IPS-NIHi7 (cell line): ENCODE measurements around the gene EIF4G1.
A peak's percentile ranks its signal among the peaks of the same experiment; 100 is the strongest.
"Not testable (repeated sequence)": the region's sequence is repeated elsewhere in the genome, so short reads cannot be mapped to it uniquely, and the experiment has no call there.

Experiments used
- DNase-seq: peaks from one replicate; pipeline ENCODE4 v3.0.0; 2012; ENCODE audit warnings: mixed read lengths; ENCODE audit errors: extremely low spot score

The EIF4G1 gene, protein sequence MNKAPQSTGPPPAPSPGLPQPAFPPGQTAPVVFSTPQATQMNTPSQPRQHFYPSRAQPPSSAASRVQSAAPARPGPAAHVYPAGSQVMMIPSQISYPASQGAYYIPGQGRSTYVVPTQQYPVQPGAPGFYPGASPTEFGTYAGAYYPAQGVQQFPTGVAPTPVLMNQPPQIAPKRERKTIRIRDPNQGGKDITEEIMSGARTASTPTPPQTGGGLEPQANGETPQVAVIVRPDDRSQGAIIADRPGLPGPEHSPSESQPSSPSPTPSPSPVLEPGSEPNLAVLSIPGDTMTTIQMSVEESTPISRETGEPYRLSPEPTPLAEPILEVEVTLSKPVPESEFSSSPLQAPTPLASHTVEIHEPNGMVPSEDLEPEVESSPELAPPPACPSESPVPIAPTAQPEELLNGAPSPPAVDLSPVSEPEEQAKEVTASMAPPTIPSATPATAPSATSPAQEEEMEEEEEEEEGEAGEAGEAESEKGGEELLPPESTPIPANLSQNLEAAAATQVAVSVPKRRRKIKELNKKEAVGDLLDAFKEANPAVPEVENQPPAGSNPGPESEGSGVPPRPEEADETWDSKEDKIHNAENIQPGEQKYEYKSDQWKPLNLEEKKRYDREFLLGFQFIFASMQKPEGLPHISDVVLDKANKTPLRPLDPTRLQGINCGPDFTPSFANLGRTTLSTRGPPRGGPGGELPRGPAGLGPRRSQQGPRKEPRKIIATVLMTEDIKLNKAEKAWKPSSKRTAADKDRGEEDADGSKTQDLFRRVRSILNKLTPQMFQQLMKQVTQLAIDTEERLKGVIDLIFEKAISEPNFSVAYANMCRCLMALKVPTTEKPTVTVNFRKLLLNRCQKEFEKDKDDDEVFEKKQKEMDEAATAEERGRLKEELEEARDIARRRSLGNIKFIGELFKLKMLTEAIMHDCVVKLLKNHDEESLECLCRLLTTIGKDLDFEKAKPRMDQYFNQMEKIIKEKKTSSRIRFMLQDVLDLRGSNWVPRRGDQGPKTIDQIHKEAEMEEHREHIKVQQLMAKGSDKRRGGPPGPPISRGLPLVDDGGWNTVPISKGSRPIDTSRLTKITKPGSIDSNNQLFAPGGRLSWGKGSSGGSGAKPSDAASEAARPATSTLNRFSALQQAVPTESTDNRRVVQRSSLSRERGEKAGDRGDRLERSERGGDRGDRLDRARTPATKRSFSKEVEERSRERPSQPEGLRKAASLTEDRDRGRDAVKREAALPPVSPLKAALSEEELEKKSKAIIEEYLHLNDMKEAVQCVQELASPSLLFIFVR (N-terminal part only)

DNA sequence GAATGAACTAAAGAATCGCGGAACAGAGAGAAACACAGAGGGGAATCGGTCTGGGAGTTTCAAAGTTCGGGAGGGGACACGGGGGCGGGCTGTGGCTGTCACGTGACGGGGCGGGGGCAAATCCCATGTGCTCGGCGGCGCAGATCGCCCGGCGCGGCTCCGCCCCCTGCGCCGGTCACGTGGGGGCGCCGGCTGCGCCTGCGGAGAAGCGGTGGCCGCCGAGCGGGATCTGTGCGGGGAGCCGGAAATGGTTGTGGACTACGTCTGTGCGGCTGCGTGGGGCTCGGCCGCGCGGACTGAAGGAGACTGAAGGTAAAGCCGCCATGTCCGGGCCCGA lies at the start of gene EIF4G1:
TSS of gene EIF4G1 (plus strand) at position 244 of the 337 bp plus-strand sequence. CDS start 1,191 bp downstream, outside the sequence.
- DNase-seq, result peak; percentile 97

DNA sequence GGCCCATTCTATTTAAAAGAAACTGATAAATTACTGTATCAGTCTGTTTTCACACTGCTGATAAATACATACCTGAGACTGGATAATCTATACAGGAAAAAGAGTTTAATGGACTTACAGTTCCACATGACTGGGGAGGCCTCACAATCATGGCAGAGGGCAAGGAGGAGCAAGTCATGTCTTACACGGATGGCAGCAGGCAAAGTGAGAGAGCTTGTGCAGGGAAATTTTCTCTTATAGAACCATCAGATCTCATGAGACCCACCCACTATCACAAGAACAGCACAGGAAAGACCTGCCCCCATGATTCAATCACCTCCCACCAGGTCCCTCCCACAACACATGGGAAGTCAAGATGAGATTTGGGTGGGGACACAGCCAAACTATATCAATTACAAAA lies 47.2 kb upstream of the EIF4G1 start:
- DNase-seq, result not testable (repeated sequence)

DNA sequence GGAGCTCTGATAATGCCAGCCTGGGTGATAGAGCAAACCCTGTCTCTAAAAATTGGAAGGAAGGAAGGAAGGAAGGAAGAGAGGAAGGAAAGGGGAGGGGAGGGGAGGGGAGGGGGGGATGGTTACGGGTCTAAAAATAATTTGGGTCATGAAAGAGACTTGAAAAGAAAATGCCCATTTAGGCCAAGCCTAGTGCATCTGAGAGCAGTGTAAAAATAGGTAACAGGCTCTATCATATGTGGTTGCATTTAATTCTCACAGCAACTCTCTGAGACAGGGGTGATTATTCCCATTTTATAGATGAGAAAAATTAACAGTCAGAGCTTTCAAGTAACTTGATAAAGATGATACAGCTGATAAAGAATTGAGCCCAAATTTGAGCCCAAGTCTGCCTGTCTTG lies 42.1 kb upstream of the EIF4G1 start:
- no peak for DNase-seq

DNA sequence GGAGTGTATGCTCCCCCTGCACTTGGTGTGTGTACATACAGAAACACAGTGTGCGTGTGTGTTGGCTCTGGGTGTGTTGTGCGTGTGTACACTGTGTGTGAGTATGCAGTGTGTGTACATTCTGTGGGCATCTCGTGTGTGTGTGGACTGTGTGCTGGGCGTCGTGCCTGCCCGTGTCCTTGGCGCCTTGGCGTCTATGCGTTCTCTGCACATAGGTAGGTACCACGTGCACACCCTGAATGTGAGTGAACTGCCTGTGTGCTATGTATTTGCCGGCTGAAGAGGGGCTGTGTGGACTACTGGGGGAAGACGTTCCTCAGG lies 39.1 kb upstream of the EIF4G1 start:
- no peak for DNase-seq

DNA sequence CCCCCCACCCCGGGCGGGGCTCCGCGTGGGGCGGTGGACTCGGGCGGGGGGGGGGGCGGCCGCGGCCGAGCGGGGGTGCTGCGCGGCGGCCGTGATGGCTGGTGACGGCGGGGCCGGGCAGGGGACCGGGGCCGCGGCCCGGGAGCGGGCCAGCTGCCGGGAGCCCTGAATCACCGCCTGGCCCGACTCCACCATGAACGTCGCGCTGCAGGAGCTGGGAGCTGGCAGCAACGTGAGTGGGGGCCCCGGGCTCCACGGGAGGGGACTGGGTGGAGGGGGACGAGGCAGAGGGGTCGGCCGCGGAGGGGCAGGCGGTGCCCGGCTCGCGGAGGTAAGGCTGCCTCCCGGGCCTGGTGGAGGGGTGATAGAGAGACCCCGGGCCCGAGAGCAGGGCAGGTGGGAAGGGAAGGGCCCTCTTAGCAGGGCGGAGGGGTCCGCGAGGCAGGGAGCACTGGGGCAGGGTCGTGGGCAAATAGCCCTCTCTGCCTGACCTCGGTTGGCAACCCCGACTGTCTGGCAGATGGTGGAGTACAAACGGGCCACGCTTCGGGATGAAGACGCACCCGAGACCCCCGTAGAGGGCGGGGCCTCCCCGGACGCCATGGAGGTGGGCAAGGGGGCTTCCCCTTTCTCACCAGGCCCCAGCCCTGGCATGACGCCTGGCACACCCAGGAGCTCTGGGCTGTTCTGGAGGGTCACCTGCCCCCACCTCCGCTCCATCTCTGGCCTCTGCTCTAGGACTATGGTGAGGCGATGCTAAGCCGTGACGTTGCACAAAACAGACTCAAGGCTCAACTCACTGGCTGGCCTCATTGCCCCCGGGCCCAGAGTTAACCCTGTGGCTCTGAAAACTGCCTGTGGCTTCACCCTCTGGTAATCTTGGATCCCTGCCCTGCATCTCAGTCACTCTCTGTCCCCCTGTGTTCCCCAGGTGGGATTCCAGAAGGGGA lies 38.2 kb upstream of the EIF4G1 start, which contains the start of gene ECE2:
TSS of gene ECE2 (plus strand) at position 62 of the 950 bp plus-strand sequence. CDS start at position 194, 132 bp downstream.
- DNase-seq, result no peak

DNA sequence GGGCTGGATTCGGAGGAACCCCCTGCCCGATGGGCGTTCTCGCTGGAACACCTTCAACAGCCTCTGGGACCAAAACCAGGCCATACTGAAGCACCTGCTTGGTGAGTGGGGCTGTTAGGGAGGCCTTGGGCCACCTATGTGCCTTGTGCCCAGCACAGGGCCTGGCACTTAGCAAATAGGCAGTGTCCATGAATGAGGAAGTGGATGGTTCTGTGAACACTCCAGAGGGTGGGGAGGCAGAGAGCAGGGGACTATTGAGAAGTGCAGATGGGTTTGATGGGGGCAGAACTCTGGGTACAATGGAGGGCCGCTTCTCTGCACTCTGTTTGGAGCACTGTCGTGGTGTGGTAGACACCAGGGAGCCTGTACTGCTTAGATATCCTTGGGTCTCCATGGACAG lies 37.0 kb upstream of the EIF4G1 start:
- no peak for DNase-seq

DNA sequence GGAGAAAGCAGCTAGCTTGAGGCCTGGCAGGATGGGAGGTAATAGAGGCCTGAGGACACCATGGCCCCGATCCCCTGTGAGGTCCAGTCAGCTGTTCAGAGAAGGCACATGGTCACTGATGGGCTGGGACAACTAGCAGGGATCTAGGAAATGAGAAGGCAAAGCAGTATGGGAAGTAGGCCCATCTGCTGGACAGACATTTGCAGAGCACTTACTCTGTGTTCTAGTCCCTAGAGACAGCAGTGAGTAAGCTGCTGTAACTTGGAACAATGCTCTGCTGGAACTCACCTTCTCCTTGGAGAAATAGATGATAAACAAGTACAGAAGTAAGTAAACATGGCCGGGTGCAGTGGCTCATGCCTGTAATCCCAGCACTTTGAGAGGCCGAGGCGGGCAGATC lies 31.5 kb upstream of the EIF4G1 start:
- DNase-seq, result no peak

DNA sequence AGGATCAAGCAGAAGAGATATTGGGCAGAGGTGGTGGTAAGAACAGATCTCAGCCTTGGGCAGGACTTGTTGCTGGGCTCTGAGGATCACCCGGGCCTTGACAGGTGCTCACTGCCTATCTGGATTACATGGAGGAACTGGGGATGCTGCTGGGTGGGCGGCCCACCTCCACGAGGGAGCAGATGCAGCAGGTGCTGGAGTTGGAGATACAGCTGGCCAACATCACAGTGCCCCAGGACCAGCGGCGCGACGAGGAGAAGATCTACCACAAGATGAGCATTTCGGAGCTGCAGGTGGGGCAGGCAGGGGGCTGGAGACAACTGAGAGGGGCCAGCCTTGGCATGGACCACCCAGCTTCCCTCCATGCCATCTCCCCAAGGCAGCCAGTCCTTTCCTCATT lies 30.7 kb upstream of the EIF4G1 start:
- no peak for DNase-seq

DNA sequence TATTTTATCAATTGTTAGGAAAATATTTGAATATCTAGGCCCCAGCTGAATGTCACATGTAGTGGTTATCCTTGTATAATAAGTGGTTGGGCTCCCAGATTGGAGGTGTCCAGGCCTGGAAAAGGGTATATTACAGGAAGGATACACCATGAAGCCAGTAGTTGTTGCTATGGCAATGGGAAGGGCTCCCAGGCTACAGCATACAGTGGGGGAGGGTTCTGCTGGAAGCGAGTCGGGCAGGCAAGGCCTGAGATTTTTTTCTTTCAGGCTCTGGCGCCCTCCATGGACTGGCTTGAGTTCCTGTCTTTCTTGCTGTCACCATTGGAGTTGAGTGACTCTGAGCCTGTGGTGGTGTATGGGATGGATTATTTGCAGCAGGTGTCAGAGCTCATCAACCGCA lies 29.7 kb upstream of the EIF4G1 start:
- DNase-seq, result peak; percentile 95

DNA sequence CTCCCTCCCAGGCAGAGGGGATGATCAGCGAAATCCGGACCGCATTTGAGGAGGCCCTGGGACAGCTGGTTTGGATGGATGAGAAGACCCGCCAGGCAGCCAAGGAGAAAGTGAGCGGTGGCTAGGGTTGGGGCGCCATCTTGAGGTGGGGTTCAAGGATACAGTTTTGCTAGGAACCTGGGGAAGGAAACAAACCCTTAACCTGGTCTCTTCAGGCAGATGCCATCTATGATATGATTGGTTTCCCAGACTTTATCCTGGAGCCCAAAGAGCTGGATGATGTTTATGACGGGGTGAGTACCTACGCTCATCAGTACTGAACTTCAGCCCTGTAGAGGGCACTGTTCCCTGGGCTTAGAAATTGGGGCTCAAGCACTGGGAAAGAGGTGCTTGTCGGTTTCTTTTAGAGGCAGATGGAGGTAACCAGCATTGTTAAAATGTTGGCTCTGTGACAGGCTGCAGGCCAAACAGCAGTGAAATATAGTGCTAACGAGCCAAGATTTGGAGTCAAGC lies 24.9 kb upstream of the EIF4G1 start:
- DNase-seq, result peak; percentile 87

DNA sequence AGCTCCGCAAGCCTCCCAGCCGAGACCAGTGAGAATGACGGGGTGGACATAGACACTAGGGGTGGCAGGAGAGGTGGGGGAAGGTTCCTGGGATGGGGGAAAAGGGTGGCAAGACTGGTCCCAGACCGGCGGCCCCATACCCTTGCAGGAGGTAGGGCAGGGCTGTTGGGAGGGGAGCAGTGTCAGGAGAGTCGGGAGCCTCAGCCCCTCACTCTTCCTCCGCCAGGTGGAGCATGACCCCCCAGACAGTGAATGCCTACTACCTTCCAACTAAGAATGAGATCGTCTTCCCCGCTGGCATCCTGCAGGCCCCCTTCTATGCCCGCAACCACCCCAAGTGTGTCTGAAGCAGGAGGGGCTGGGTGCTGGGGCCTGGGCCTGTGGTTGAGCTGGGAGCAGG lies 24.1 kb upstream of the EIF4G1 start:
- DNase-seq, result peak; percentile 21

DNA sequence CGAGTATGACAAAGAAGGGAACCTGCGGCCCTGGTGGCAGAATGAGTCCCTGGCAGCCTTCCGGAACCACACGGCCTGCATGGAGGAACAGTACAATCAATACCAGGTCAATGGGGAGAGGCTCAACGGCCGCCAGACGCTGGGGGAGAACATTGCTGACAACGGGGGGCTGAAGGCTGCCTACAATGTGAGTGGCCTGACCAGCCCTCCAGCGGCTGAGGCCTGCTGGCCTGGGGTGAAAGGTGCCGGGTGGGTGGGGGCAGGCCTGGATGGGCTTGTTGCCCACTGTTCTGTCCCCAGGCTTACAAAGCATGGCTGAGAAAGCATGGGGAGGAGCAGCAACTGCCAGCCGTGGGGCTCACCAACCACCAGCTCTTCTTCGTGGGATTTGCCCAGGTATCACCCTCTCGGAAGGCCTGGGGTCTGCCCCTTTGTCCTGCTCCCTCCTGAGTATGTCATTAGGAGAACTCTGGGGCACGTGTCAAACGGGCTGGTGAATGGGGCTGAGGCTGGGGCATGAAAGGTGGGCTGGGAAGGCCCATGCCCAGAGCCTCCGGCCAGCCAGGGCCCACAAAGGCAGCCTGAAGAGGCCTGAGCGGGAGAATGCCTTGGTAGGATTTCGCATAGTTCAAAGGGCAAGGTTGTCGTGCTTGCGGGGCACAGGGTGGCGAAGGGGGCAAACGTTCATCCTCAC lies 23.2 kb upstream of the EIF4G1 start:
- DNase-seq, result no peak

DNA sequence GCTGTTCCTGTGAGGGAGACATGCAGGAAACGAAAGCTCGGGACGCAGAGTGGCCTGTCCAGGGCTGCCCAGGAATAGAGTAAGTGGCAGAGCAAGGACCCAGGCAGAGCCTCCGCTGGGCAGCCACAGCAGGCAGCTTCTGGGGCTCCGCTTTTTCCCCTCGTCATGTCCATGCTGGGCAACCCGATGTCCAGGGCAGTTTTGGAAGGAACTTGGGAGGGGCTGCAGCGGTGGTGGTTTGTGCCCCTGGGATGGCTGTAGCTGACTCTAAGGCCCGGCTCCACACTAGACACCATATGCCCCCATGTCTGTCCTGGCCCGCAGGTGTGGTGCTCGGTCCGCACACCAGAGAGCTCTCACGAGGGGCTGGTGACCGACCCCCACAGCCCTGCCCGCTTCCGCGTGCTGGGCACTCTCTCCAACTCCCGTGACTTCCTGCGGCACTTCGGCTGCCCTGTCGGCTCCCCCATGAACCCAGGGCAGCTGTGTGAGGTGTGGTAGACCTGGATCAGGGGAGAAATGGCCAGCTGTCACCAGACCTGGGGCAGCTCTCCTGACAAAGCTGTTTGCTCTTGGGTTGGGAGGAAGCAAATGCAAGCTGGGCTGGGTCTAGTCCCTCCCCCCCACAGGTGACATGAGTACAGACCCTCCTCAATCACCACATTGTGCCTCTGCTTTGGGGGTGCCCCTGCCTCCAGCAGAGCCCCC lies 22.5 kb upstream of the EIF4G1 start:
- DNase-seq, result no peak

DNA sequence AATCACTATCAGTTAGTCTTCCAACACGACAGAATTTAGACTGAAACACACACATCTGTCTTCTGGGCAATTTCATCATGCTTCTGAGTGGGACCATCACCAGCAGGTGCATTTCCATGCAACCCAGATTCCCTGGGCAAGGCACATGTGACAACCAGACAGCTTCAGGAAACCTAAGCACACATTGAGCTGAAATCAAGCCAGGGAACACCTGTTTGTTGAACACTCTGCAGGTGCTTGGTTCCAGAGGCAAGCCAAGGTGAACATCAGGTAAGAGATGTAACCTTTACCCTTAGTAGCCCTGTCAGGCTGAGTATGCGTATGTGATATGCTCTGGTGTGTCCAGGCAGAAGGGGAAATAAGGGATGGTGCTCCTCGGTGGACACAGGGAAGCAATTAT lies 18.6 kb upstream of the EIF4G1 start:
- DNase-seq, result no peak

DNA sequence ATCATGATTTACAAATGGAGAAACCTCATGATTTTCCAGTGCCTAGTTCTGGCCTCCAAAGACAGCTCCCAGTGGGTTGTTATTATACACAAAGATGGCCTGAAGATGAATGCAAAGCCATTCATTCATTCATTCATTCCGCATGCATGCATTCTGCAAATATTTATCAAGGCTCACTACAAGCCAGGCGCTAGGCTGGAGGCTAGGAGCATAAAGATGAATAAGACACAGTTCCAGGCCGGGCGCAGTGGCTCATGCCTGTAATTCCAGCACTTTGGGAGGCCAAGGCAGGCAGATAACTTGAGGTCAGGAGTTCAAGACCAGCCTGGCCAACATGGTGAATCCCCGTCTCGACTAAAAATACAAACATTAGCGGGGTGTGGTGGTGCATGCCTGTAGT lies 17.8 kb upstream of the EIF4G1 start:
- no peak for DNase-seq

DNA sequence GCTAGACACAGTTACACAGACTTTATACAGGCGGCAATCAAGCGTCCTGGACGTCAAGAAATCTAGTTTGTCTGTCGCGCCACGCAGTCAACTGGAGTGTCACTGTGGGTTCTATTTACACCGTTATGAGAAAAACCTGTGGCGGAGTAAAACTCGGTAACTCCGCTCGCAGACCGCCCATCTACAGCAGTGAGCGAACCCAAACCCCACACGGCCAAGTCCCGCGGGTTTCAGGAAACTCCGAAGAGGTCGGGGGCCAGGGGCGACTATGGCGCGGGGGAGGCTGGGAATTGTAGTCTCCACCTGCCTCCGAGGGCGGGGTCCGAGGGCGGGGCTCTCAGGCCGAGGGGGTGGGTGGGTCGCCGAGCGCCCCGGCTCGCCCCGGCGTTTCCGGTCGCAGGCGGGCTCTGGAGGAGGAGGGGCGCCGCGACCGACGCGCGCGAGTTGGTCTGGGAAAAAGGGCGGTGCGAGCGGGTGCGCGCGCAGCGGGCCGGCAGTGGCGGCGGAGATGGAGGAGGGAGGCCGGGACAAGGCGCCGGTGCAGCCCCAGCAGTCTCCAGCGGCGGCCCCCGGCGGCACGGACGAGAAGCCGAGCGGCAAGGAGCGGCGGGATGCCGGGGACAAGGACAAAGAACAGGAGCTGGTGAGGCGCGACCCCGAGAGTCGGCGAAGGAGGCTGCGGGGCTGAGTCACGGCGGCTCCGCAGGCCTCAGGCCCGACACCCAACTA lies 15.5 kb upstream of the EIF4G1 start, which contains the start of gene PSMD2:
TSS of gene PSMD2 (plus strand) at position 483 of the 729 bp plus-strand sequence. CDS start at position 509, 26 bp downstream.
- DNase-seq, result peak; percentile 99

DNA sequence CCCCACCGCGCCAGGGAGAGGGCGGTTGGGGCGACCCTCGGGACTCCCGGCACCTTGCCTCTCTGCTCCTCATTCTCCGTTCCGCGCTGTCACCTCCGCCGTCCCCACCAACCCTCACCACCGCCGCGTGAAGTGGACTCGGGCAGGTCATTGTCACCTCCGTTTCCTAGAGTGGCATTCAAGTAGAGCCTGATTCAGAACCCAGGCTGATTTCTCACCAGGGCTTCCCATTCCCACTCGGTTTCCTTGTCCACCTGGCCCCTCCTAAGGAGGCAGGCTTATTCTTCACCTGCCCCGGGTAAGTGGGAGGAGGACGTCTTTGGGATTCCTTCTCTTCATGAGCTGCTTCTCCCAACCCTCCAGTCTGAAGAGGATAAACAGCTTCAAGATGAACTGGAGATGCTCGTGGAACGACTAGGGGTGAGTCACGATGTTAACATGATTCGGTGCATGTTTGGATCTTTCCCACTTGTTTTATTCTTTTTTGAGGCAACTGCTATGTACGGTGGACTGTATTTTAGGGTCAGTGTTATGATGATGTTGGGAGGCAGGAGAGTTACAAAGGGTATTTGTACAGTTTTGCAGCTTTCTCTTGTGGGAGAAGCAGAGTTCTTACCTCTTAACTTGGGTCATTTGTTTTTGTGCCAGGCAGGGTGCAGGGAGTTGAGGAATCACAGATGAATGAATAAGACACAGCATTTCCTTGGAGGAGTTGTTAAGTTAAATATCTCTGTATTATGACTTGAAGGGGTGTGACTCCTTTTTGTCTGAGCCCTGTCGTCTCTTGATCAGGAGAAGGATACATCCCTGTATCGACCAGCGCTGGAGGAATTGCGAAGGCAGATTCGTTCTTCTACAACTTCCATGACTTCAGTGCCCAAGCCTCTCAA lies 14.7 kb upstream of the EIF4G1 start:
- DNase-seq, result no peak

DNA sequence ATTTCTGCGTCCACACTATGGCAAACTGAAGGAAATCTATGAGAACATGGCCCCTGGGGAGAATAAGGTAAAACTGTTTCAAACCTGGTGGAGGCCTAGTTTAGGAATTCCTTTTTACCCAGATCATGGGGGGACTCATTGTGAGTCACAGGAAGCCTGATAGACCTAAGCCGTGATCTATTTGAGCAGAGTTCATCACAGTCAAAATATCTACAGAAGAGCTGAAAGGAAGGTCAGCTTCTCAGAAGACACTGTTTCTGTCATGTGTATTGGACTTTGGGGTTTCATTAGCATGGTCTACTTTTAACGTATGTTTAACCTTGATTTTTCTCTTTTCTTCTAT lies 14.1 kb upstream of the EIF4G1 start:
- DNase-seq, result no peak
